Spleen (tissue), 7 donors: ENCODE measurements around the gene COBL.

Experiments
- CTCF ChIP-seq, 11 experiments: fragments of 200-600 bp in 7 of 11; fragments of 450-650 bp in 4 of 11; sonication (generic) in 4 of 11; IDR thresholded peaks in 8 of 11; conservative IDR thresholded peaks in 3 of 11; 1 replicate in 7 of 11; 2 replicates in 4 of 11; pipeline versions ENCODE4 v1.4.0 to v1.8.0; 2016 to 2021; ENCODE audit warnings: antibody characterized with exemption in 11 of 11, inconsistent platforms in 4 of 11, mild to moderate bottlenecking in 1 of 11
- POLR2A ChIP-seq, 3 donors: fragments of 450-650 bp; IDR thresholded peaks; one replicate each; pipeline ENCODE4 v1.5.1; 2017; ENCODE audit warnings: antibody characterized with exemption in 3 of 3, mild to moderate bottlenecking in 1 of 3
- POLR2AphosphoS5 ChIP-seq, 3 donors: sonication (generic); formaldehyde crosslinking; IDR thresholded peaks; one replicate each; pipeline ENCODE4 v1.5.1; 2017; ENCODE audit warnings: antibody characterized with exemption in 3 of 3
- donor health status: DM: no; HTN: no; CAD: no; lungs with moderate emphysema.
- donor health status: DM: no; HTN: no; CAD: no.
- donor health status: DM: no; HTN: no; CAD: no.

GRCh38 chr7:51303142-51303525 lies 13.5 kb downstream of the COBL start:
- TF ChIP-seq CTCF (IDR thresholded peaks at IDR 0.05 in 8 of 11, conservative IDR thresholded peaks at IDR 0.05 in 3 of 11) (no peak), POLR2A (IDR thresholded peaks at IDR 0.05) (no peak), POLR2AphosphoS5 (IDR thresholded peaks at IDR 0.05) (no peak)
